Small intestine (tissue), 16 donors: ENCODE measurements around the gene LTB4R. TPM values are rescaled to one million over a fixed set of nuclear protein-coding genes. Genes with fewer than 3 reads are reported as not detected.

Experiments used
- DNase-seq, 2 donors: peaks; one replicate each; pipeline versions ENCODE4 v3.0.0 to v3.0.0-alpha.2; 2013
- FAIRE-seq: peaks from 2 replicates; lab custom pipeline; 2012; peaks lifted over from hg19 to GRCh38; lab: Jason Lieb, UNC
- H3K27ac ChIP-seq, 3 donors: one replicate each; pipeline ENCODE4 v1.5.1; 2013; ENCODE audit warnings: low read length in 2 of 3, mild to moderate bottlenecking in 2 of 3, control low read depth in 1 of 3, inconsistent platforms in 1 of 3, low read depth in 1 of 3, moderate library complexity in 1 of 3
- H3K27me3 ChIP-seq, 3 donors: one replicate each; pipeline ENCODE4 v1.6.1; 2013; ENCODE audit warnings: low read length in 3 of 3, inconsistent platforms in 1 of 3; ENCODE audit not compliant: control insufficient read depth in 3 of 3, insufficient read depth in 3 of 3
- H3K36me3 ChIP-seq, 3 donors: one replicate each; pipeline ENCODE4 v1.6.1; 2013; ENCODE audit warnings: low read length in 3 of 3, inconsistent platforms in 1 of 3, low read depth in 1 of 3, mild to moderate bottlenecking in 1 of 3, moderate library complexity in 1 of 3; ENCODE audit not compliant: control insufficient read depth in 3 of 3, insufficient read depth in 2 of 3
- H3K4me1 ChIP-seq, 3 donors: one replicate each; pipeline ENCODE4 v1.6.1; 2013; ENCODE audit warnings: low read length in 2 of 3, inconsistent platforms in 1 of 3, low read depth in 1 of 3, mild to moderate bottlenecking in 1 of 3, moderate library complexity in 1 of 3; ENCODE audit not compliant: control insufficient read depth in 3 of 3, insufficient read depth in 2 of 3
- H3K4me3 ChIP-seq, 3 donors: one replicate each; pipeline ENCODE4 v1.5.1; 2013; ENCODE audit warnings: low read length in 3 of 3, control low read depth in 1 of 3, inconsistent platforms in 1 of 3, low read depth in 1 of 3, mild to moderate bottlenecking in 1 of 3, moderate library complexity in 1 of 3
- H3K9me3 ChIP-seq, 2 donors: one replicate each; pipeline ENCODE4 v1.6.1; 2013; ENCODE audit warnings: low read depth in 1 of 2, low read length in 1 of 2; ENCODE audit not compliant: control insufficient read depth in 2 of 2, insufficient read depth in 1 of 2
- WGBS, 3 donors: extraction: QIAGEN DNeasy Blood & Tissue Kit; methylation state at CpG; one replicate each; pipeline ENCODE4 v1.1.7; 2013; 5-methylcytosine and 5-hydroxymethylcytosine counted together
- long read RNA-seq, 10 donors: transcript quantifications; one replicate each; lab custom pipeline, GENCODE V29; 2026
- polyA plus RNA-seq, 4 donors: library from polyadenylated mRNA; stranded (reverse) in 3 of 4; unstranded in 1 of 4; fragments of 200-250 nt in 3 of 4; fragments of 120-200 nt in 1 of 4; gene quantifications; one replicate each; pipeline versions ENCODE4 v1.2.1 to v1.2.3, GENCODE V29; 2013
- donor health status: healthy with polysubstance abuse.
- donor health status: control.
- donor health status: control.
- donor health status: Bipolar disorder and iron deficiency.
- donor health status: healthy.

Gene LTB4R, protein sequence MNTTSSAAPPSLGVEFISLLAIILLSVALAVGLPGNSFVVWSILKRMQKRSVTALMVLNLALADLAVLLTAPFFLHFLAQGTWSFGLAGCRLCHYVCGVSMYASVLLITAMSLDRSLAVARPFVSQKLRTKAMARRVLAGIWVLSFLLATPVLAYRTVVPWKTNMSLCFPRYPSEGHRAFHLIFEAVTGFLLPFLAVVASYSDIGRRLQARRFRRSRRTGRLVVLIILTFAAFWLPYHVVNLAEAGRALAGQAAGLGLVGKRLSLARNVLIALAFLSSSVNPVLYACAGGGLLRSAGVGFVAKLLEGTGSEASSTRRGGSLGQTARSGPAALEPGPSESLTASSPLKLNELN
- 10 to 100 TPM in 2 of 4 donors, 1 to 10 TPM in 2; 5.1 to 37.0 (median 15.8) TPM for polyA plus RNA-seq
- long read RNA-seq, donor 1: 0 reads
- long read RNA-seq, donor 2: 0 reads
- long read RNA-seq, donor 3, partial matches to known transcripts: 0 of 3 reads
- long read RNA-seq, donor 3, other reads (novel, unspliced or antisense): 0 of 3 reads
- long read RNA-seq, donor 4: 0 reads
- long read RNA-seq, donor 5, partial matches to known transcripts: 0 of 1 reads
- long read RNA-seq, donor 5, other reads (novel, unspliced or antisense): 0 of 1 reads
- long read RNA-seq, donor 6: 0 reads
- long read RNA-seq, donor 7: 0 reads
- long read RNA-seq, donor 8: 0 reads
- long read RNA-seq, donor 9: 0 reads
- long read RNA-seq, donor 10, partial matches to known transcripts: 0 of 2 reads
- long read RNA-seq, donor 10, other reads (novel, unspliced or antisense): 0 of 2 reads

DNA sequence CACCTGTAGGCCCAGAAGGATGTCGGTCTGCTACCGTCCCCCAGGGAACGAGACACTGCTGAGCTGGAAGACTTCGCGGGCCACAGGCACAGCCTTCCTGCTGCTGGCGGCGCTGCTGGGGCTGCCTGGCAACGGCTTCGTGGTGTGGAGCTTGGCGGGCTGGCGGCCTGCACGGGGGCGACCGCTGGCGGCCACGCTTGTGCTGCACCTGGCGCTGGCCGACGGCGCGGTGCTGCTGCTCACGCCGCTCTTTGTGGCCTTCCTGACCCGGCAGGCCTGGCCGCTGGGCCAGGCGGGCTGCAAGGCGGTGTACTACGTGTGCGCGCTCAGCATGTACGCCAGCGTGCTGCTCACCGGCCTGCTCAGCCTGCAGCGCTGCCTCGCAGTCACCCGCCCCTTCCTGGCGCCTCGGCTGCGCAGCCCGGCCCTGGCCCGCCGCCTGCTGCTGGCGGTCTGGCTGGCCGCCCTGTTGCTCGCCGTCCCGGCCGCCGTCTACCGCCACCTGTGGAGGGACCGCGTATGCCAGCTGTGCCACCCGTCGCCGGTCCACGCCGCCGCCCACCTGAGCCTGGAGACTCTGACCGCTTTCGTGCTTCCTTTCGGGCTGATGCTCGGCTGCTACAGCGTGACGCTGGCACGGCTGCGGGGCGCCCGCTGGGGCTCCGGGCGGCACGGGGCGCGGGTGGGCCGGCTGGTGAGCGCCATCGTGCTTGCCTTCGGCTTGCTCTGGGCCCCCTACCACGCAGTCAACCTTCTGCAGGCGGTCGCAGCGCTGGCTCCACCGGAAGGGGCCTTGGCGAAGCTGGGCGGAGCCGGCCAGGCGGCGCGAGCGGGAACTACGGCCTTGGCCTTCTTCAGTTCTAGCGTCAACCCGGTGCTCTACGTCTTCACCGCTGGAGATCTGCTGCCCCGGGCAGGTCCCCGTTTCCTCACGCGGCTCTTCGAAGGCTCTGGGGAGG, at the start of gene LTB4R:
Gene LTB4R (plus strand): TSS at position 857 of the 959 bp plus-strand sequence. CDS start 4,150 bp downstream, outside the sequence.
- Histone ChIP-seq H3K27ac (peak within 1 kb of the TSS; percentile 67 to 83 (median 74)), H3K4me1 (peaks cover 9 to 55% (median 19%) of the 10 kb centered on the region in 3 donors), H3K36me3 (peaks cover 5 to 42% (median 8%) of the 10 kb centered on the region in 3 donors), H3K4me3 (peak within 1 kb of the TSS; percentile 12 to 54 (median 18)), H3K9me3 (no peaks in the 10 kb centered on the region), H3K27me3 (peaks cover 0 to 14% (median 0%) of the 10 kb centered on the region in 3 donors)
- FAIRE-seq: no peak
- DNase-seq: peak; percentile 63 to 81
- 25 to 43% (median 25%) methylated on average over 85 to 99 of the region's 99 CpGs for WGBS, 3 donors

DNA sequence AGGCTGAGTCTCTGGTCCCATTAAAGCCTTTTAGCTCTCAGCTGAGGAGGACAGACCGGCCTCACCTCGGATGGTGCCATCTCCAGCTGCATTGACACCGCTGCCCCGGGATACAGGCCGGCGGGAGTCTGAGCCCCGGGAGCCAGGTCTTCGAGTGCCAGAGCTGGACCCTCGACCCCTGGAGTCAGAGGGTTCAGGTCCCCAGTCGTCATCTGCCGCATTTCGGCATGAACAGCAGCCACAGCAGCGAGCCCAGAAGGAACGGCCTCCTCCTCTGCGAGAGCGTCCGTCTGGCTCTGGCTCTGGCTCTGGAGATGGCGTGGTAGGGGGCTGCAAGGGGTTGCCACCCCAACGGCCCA, 49.4 kb upstream of the LTB4R start:
- WGBS, 3 donors: 92 to 97% (median 92%) methylated on average over 19 of the region's 19 CpGs
- Histone ChIP-seq H3K4me1 (peaks cover 0 to 3% (median 0%) of the 10 kb centered on the region in 3 donors), H3K36me3 (peaks cover 0 to 75% (median 9%) of the 10 kb centered on the region in 3 donors), H3K27ac (no peak overlapping the region), H3K9me3 (no peaks in the 10 kb centered on the region), H3K27me3 (no peaks in the 10 kb centered on the region), H3K4me3 (no peak overlapping the region)
- FAIRE-seq: no peak
- DNase-seq: no peak

- FAIRE-seq (no peak), DNase-seq (no peak)
- Histone ChIP-seq H3K27me3 (no peaks in the 10 kb centered on the region), H3K4me1 (no peaks in the 10 kb centered on the region), H3K4me3 (no peak within 1 kb of the TSS), H3K36me3 (peaks cover 0 to 83% (median 10%) of the 10 kb centered on the region in 3 donors), H3K9me3 (no peaks in the 10 kb centered on the region), H3K27ac (no peak within 1 kb of the TSS)
- WGBS, 3 donors: 79 to 89% (median 85%) methylated on average over 14 of the region's 14 CpGs
These were observed 48.2 kb upstream of the LTB4R start, which contains the start of gene TGM1 for GRCh38 chr14:24262821-24263733. Gene TGM1 (minus strand): TSS chr14:24263177. CDS start chr14:24262352, 825 bp downstream.

GRCh38 chr14:24263848-24264247, 47.5 kb upstream of the LTB4R start:
- peaks cover 0 to 84% (median 10%) of the 10 kb centered on the region in 3 donors for H3K36me3 ChIP-seq
- no peaks in the 10 kb centered on the region for H3K4me1 ChIP-seq
- H3K27me3 ChIP-seq: no peaks in the 10 kb centered on the region
- DNase-seq: no peak
- no peak overlapping the region for H3K27ac ChIP-seq
- H3K9me3 ChIP-seq: no peaks in the 10 kb centered on the region
- whole genome bisulfite sequencing, 3 donors: 73 to 81% (median 76%) methylated on average over 5 to 6 of the region's 6 CpGs
- FAIRE-seq: no peak
- no peak overlapping the region for H3K4me3 ChIP-seq

DNA sequence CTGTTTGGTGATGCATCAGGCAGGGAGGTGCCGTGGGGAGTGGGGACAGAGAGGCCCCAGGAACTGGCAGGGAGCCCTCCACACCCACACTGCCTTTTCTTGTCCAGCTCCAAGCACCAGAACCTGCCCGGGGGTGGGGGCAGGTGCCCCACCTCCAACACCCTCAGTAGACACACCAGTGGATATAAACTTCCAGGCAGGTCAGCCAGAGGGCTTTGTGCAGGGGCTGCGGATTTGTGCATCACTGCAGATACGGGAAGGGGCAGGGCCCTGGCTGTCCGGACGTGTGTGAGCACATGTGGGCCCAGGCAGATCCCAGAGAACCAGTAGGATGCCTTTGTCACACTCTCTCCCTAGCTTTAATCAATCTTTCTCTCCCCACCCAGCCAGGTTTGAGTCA, 47.0 kb upstream of the LTB4R start:
- Histone ChIP-seq H3K4me1 (no peaks in the 10 kb centered on the region), H3K27ac (no peak overlapping the region), H3K9me3 (no peaks in the 10 kb centered on the region), H3K36me3 (peaks cover 0 to 85% (median 10%) of the 10 kb centered on the region in 3 donors), H3K27me3 (no peaks in the 10 kb centered on the region), H3K4me3 (no peak overlapping the region)
- 80 to 88% (median 85%) methylated on average over 6 of the region's 6 CpGs for WGBS, 3 donors
- FAIRE-seq (no peak), DNase-seq (no peak)

GRCh38 chr14:24266344-24267244, 44.7 kb upstream of the LTB4R start:
- Histone ChIP-seq H3K27me3 (no peaks in the 10 kb centered on the region), H3K36me3 (peaks cover 0 to 71% (median 10%) of the 10 kb centered on the region in 3 donors), H3K27ac (no peak overlapping the region), H3K9me3 (no peaks in the 10 kb centered on the region), H3K4me1 (peaks cover 0 to 4% (median 0%) of the 10 kb centered on the region in 3 donors), H3K4me3 (no peak overlapping the region)
- FAIRE-seq: no peak
- 88 to 96% (median 90%) methylated on average over 18 of the region's 18 CpGs for WGBS, 3 donors
- DNase-seq: no peak
